ENCODE data around the gene NAIF1. TPM values are rescaled to one million over a fixed set of nuclear protein-coding genes. Genes with fewer than 3 reads are reported as not detected.
A peak's percentile ranks its signal among the peaks of the same experiment; 100 is the strongest.
"Not testable (repeated sequence)": the region's sequence is repeated elsewhere in the genome, so short reads cannot be mapped to it uniquely, and the experiment has no call there.

Gene NAIF1, protein sequence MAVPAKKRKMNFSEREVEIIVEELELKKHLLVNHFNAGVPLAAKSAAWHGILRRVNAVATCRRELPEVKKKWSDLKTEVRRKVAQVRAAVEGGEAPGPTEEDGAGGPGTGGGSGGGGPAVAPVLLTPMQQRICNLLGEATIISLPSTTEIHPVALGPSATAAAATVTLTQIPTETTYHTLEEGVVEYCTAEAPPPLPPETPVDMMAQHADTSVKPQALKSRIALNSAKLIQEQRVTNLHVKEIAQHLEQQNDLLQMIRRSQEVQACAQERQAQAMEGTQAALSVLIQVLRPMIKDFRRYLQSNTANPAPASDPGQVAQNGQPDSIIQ
- 10 to 100 TPM in 2 of 3 donors, 1 to 10 TPM in 1; 8.7 to 11.4 (median 10.3) TPM for polyA plus RNA-seq (ENCODE audit: insufficient read length in 3 of 3)
- long read RNA-seq, donor 1, partial matches to known transcripts = 0 of 6 reads
- long read RNA-seq, donor 1, other reads (novel, unspliced or antisense) = 5 of 6 reads
- long read RNA-seq, donor 2, partial matches to known transcripts = 0 of 13 reads
- long read RNA-seq, donor 2, other reads (novel, unspliced or antisense) = 8 of 13 reads
- long read RNA-seq, donor 3, partial matches to known transcripts = 6 of 15 reads
- long read RNA-seq, donor 3, other reads (novel, unspliced or antisense) = 5 of 15 reads
- long read RNA-seq, donor 4, partial matches to known transcripts = 0 of 3 reads
- long read RNA-seq, donor 4, other reads (novel, unspliced or antisense) = 0 of 3 reads
- long read RNA-seq, donor 5 = 0 reads
- long read RNA-seq, donor 6, partial matches to known transcripts = 0 of 2 reads
- long read RNA-seq, donor 6, other reads (novel, unspliced or antisense) = 0 of 2 reads
- long read RNA-seq, donor 7, partial matches to known transcripts = 7 of 7 reads
- long read RNA-seq, donor 7, other reads (novel, unspliced or antisense) = 0 of 7 reads
- long read RNA-seq, donor 8, transcript NAIF1-201 (2 exons, 3,399 nt) = major isoform, 5 of 15 reads
- long read RNA-seq, donor 8, partial matches to known transcripts = 9 of 15 reads
- long read RNA-seq, donor 8, other reads (novel, unspliced or antisense) = 0 of 15 reads
- long read RNA-seq, donor 9, partial matches to known transcripts = 8 of 9 reads
- long read RNA-seq, donor 9, other reads (novel, unspliced or antisense) = 0 of 9 reads
- long read RNA-seq, donor 10, partial matches to known transcripts = 0 of 5 reads
- long read RNA-seq, donor 10, other reads (novel, unspliced or antisense) = 0 of 5 reads
- long read RNA-seq, donor 11, partial matches to known transcripts = 5 of 9 reads
- long read RNA-seq, donor 11, other reads (novel, unspliced or antisense) = 0 of 9 reads
- long read RNA-seq, donor 12, partial matches to known transcripts = 0 of 1 reads
- long read RNA-seq, donor 12, other reads (novel, unspliced or antisense) = 0 of 1 reads
- long read RNA-seq, donor 13 = 0 reads
- long read RNA-seq, donor 14, partial matches to known transcripts = 0 of 2 reads
- long read RNA-seq, donor 14, other reads (novel, unspliced or antisense) = 0 of 2 reads
- long read RNA-seq, donor 15, partial matches to known transcripts = 0 of 2 reads
- long read RNA-seq, donor 15, other reads (novel, unspliced or antisense) = 0 of 2 reads
- long read RNA-seq, donor 16, partial matches to known transcripts = 0 of 4 reads
- long read RNA-seq, donor 16, other reads (novel, unspliced or antisense) = 0 of 4 reads

DNA sequence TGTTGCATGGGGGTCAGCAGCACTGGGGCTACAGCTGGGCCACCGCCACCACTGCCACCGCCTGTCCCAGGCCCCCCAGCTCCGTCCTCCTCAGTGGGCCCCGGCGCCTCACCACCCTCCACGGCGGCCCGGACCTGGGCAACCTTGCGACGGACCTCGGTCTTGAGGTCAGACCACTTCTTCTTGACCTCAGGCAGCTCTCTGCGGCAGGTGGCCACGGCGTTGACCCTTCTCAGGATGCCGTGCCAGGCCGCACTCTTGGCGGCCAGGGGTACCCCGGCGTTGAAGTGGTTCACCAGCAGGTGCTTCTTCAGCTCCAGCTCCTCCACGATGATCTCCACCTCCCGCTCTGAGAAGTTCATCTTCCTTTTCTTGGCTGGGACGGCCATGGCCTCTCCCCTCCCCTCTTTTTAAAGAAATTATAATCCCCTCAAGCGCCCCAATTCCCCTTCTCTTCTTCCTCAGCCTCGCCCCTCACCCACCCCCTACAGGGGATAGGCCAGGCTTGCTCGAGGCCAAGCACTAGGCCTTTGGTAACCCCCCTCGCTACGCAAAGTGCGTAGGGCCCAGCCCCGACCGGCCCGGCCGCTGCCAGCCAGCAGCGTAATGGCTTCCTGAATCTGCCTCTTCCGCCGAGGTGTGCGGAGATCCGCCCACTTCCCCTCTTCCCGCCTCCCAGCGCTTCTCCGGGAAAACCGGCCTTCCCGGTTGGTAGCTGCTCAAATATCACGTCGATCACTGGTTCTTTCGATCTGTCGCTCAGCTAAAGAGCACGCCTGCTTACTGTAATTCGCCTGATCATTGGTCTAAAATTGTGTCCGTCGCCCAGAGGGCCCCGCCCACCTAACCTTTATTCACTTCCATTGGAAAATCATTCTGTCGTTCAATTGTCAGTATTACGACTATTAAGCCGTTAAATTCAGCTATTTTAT lies at the start of gene NAIF1:
TSS of gene NAIF1 (minus strand) at position 608 of the 932 bp plus-strand sequence. CDS start at position 389, 219 bp downstream.
- peak; percentile 96 to 99 (median 98) for DNase-seq (ENCODE audit: extremely low read depth in 1 of 11, low read depth in 9 of 11, low spot score in 4 of 11)

GRCh38 chr9:128116104-128117083 lies 49.3 kb upstream of the NAIF1 start:
- DNase-seq (ENCODE audit: extremely low read depth in 1 of 11, low read depth in 9 of 11, low spot score in 4 of 11) = no peak

- no peak for DNase-seq (ENCODE audit: extremely low read depth in 1 of 11, low read depth in 9 of 11, low spot score in 4 of 11)
Observed at GRCh38 chr9:128115187-128116103, 48.3 kb upstream of the NAIF1 start.

- no peak for DNase-seq (ENCODE audit: extremely low read depth in 1 of 11, low read depth in 9 of 11, low spot score in 4 of 11)
Observed at GRCh38 chr9:128114326-128115186, 47.4 kb upstream of the NAIF1 start.

DNA sequence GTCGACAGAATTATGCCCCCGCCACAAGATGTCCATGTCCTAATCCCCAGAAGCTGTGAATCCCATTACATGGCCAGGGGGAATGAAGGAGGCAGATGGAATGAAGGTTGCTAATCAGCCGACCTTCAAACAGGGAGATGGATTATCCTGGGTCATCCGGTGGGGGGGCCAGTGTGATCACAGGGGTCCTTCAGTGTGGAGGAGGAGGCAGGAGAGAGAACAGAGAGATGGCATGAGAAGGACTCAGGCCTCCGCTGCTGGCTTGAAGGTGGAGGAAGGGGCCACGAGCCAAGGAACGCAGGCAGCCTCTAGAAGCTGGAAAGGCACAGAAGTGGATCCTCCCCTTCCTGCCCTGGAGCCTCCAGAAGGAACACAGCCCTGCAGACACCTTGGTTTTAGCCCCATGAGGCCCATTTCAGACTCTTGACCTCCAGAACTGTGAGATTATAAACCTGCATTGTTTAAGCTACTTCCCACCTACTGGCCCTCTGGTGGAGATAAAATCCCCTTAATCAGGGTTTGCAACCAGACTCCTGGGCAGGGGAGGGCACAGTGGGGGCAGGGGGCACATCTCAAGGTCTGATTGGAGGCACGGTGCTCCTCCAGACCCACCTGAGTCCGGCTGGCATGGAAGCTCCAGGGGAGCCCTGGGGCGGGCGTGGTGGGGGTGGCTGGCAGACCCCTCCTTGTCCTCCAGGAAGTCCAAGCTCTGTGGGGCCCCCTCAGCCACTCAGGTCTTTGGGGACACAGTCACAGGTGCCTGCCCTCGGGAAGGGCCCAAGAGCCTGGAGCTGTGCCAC lies 46.6 kb upstream of the NAIF1 start:
- no peak for DNase-seq (ENCODE audit: extremely low read depth in 1 of 11, low read depth in 9 of 11, low spot score in 4 of 11)

DNA sequence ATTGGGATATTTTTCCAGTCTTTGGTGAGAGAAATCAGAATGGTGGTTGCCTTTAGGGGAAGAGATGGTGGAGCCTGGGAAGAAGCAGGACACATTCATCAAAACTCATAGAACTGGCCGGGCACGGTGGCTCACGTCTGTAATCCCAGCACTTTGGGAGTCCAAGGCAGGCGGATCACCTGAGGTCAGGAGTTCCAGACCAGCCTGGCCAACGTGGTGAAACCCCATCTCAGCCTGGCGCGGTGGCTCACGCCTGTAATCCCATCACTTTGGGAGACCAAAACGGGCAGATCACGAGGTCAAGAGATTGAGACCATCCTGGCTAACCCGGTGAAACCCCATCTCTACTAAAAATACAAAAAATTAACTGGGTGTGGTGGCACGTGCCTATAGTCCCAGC lies 44.6 kb upstream of the NAIF1 start:
- not testable (repeated sequence) for DNase-seq (ENCODE audit: extremely low read depth in 1 of 11, low read depth in 9 of 11, low spot score in 4 of 11)

DNA sequence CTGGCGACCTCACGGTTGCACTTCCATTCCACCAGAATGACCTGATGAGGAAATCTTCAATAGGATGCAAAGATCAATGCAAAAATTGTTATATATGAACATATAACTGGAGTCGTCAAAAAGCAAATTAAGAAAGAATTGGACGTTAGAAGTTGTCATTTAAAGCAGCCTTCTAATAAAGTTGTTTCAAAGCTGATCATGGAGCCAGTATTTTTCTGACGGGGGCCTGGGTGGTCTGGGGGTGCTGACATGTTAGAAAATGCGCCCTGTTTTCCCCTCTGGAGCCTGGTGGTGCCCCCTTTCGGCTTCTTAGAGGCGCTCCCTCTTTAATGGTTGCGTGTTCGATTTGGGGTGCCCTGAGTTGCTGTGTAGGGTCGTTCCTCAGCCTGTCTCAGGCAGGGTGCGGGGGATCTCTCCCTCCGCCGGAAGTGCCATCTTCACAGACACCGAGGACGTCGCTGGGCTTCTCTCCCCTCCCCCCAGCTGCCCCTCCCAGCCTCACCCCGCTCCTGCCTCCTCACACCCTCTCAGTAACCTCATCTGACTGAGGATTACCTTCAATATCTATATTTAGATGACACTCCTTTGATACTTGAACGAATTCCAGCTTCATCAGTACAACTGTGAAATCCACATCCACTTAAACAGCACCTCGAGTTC lies 42.1 kb upstream of the NAIF1 start:
- DNase-seq (ENCODE audit: extremely low read depth in 1 of 11, low read depth in 9 of 11, low spot score in 4 of 11) = no peak

GRCh38 chr9:128108269-128109049 lies 41.3 kb upstream of the NAIF1 start:
- no peak for DNase-seq (ENCODE audit: extremely low read depth in 1 of 11, low read depth in 9 of 11, low spot score in 4 of 11)

- DNase-seq (ENCODE audit: extremely low read depth in 1 of 11, low read depth in 9 of 11, low spot score in 4 of 11) = no peak
Observed at GRCh38 chr9:128107468-128108268, 40.5 kb upstream of the NAIF1 start.

GRCh38 chr9:128106940-128107467 lies 39.9 kb upstream of the NAIF1 start:
- no peak for DNase-seq (ENCODE audit: extremely low read depth in 1 of 11, low read depth in 9 of 11, low spot score in 4 of 11)
